Activated CD8-positive, alpha-beta memory T cell treated with anti-CD3 and anti-CD28 coated beads for 4 hours (primary cell): ENCODE data around the gene TSACC.
"Not testable (repeated sequence)": the region's sequence is repeated elsewhere in the genome, so short reads cannot be mapped to it uniquely, and the experiment has no call there.

Source experiments
- DNase-seq, 2 donors: peaks; one replicate each; pipeline ENCODE4 v3.0.0-alpha.2; 2020; ENCODE audit warnings: low read depth in 2 of 2

Gene TSACC

GRCh38 chr1:156338180-156338976, at the start of gene TSACC, which contains the start of gene CCT3:
TSS of gene TSACC (plus strand) at chr1:156338526. CDS start at chr1:156339758, 1,232 bp downstream.
TSS of gene CCT3 (minus strand) at chr1:156338292. CDS start at chr1:156338184, 108 bp downstream.
- DNase-seq = peak; percentile 98

GRCh38 chr1:156289857-156290256, 48.5 kb upstream of the TSACC start:
- no peak for DNase-seq

GRCh38 chr1:156291226-156292061, 46.9 kb upstream of the TSACC start:
- DNase-seq = no peak

DNA sequence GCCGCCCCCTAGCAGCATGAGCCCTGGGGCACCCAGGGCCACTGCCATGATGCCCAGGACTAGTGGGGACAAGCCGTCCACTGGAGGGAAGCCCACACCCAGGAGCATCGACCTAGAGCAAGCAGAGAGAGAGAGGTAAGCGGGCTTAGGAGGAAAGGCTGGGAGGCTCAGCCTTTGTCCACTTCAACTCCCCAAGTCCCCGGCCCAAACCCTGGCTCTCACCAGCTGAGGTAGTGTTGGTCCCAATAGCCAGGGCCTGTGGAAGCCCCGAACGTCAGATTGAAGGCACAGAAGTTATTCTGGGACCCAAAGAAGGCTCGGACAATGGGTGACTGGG, 45.3 kb upstream of the TSACC start:
- DNase-seq = no peak

DNA sequence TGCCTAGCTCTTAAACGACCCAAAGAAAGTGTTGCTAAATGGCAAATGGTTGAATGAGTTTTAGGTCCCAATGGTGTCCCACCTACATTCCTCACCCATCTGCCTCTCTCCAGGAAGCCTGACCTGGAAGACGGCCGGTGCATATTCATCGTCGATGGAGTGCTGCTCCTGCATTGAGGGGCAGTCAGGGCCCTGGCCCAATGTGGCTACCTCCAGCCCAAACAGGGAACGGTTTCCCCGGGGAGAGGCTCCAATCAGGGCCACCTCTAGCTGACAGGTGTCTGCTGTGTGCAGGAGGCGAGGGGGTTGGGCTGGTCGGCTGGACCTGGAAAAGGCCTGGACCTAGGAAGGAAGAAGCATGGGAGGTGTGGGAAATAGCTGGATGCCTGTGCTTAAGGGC, 44.4 kb upstream of the TSACC start:
- DNase-seq = no peak

GRCh38 chr1:156295391-156295947, 42.9 kb upstream of the TSACC start, which contains the start of gene GLMP:
TSS of gene GLMP (minus strand) at chr1:156295679. CDS start at chr1:156295645, 34 bp downstream.
- peak; percentile 4 to 30 for DNase-seq

- DNase-seq = no peak
Measured at GRCh38 chr1:156298852-156299357, 39.4 kb upstream of the TSACC start, which contains the start of gene VHLL. TSS of gene VHLL (minus strand) at chr1:156299307. CDS start at chr1:156299189, 118 bp downstream.

GRCh38 chr1:156303241-156303640, 35.1 kb upstream of the TSACC start:
- DNase-seq = no peak

DNA sequence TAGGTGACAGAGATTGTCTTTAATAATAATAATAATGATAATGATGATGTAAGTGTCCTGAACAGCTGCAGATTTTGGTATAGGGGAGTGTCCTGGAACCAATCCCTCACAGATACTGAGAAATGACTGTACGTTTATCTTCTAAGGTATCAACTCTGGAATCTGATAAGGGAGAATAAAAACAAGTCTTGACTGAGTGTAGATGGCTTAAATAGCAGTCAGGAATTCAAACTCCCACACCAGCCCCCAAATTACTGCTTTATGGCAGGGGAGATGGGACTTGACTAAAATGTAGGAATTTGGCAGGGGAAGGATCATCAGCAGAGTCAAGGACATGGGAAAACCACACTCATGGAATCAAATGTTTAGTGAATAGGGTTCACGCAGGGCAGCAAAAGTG, 33.1 kb upstream of the TSACC start:
- DNase-seq = no peak

DNA sequence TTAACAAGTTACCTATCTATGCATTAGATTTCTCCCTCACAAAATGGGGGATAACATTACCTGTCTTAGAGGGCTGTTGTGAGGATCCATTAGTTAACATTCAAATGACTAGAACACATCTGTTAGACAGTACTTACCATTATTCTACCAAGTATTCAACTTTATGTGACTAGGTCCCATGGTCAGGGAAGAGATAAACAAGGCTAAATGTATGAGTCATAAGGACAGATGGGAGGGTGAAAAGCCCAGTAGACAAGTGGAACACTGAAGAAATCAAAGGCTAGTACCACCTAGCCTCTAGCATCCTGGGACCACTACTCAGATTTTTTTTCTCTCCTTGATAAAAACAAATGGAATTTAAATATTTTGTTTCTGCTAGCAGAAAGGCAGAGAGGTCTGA, 30.2 kb upstream of the TSACC start:
- no peak for DNase-seq

DNA sequence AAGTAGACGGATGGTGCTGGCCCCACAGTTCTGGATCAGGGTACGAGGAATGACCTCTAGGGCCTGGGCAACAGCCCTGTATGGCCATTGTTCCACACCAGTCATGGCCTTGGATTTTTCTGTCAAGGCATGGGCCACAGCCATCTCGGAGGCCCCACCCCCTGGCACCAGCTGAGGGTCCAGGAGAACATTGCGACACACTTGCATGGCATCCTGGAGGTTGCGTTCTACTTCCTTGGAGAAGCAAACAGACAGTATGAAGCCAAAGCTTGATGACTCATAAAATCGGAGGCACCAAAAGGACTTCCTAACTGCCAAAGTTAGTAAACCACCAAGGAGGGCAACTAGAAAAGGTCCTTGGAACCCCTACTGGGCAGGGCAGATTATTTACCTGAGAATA, 27.4 kb upstream of the TSACC start:
- no peak for DNase-seq

- DNase-seq = no peak
Measured at GRCh38 chr1:156316909-156317308, 21.4 kb upstream of the TSACC start.

GRCh38 chr1:156319664-156320063, 18.7 kb upstream of the TSACC start:
- DNase-seq = no peak

GRCh38 chr1:156320560-156320959, 17.8 kb upstream of the TSACC start:
- no peak for DNase-seq

DNA sequence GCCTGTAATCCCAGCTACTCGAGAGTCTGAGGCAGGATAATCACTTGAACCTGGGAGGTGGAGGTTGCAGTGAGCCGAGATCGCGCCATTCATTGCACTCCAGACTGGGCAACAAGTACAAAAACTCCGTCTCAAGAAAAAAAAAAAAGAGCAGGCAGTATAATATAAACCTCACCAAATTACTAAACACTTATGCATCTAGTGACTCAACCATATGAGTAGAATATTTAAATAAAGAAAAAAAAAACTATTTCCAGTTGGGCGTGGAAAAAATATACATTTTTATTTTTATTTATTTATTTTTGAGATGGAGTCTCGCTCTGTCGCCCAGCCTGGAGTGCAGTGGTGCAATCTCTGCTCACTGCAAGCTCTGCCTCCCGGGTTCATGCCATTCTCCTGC, 15.1 kb upstream of the TSACC start:
- DNase-seq = not testable (repeated sequence)

GRCh38 chr1:156336242-156336641, 2.1 kb upstream of the TSACC start:
- DNase-seq = no peak

DNA sequence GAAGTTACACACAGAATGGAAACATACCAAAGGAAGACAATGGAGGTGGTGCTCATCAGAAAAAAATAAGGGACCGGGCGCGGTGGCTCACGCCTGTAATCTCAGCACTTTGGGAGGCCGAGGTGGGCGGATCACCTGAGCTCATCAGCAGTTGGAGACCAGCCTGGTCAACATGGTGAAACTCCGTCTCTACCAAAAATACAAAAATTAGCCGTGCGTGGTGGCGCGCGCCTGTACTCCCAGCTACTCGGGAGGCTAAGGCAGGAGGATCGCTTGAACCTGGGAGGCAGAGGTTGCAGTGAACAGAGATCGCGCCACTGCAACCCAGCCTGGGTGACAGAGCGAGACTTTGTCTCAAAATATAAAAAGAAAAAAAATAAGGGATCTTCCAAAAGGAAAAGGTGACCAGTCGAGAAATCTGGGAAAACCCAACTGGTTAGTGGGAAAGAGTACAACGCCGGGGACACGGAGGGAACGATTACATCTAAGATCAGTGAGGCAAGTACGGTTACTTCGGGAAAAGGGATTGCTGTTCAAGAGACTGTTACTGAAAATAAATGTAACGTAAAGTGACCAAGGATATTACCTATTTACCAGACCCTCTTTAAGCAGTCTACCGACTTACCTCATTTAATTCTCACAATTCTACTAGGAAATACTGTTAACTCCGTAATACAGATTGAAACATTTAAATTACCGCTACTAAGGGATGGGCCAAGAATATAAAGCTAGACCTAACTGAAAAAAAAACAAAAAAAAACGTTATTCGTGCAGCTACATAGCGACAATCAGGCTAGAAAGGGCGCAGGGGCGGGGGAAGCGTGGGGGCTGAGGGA, 1.1 kb upstream of the TSACC start:
- no peak for DNase-seq

GRCh38 chr1:156337888-156338179, 492 bp upstream of the TSACC start:
- no peak for DNase-seq

DNA sequence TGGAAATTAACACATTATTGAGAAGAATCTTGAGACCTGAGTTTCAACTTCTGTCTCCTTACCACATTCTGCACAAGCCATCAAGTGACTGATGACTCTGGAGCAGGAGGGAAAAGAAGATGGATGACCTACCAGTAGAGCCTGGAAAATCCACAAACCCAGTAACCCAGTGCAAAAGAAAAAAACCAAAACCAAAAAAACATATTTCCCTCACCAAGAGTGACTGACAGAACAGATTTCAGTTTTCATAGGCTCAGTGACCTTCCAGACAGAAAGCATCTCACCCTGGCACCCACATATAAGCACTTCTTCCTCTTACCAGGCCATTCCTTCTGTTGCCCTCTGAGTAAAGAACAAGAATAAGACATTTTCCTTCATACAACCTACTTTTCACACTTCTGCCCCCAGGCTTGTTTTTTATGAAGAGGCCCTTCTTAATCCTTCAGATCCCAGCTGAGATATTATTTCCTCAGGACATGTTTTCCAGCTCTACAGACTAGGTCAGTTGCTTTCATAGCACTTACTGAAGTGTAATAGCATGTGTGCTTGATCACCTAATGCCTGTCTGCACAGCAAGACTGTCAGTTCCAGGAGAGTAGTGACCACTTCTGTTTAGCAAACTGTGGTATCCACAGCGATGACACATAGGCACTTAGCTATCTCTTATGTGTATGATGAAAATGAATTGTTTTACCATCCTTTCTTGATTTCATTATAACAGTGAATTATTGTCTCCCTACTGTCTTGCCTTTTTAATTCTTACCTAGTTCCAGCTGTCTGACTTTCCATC, 4.0 kb downstream of the TSACC start:
- no peak for DNase-seq

DNA sequence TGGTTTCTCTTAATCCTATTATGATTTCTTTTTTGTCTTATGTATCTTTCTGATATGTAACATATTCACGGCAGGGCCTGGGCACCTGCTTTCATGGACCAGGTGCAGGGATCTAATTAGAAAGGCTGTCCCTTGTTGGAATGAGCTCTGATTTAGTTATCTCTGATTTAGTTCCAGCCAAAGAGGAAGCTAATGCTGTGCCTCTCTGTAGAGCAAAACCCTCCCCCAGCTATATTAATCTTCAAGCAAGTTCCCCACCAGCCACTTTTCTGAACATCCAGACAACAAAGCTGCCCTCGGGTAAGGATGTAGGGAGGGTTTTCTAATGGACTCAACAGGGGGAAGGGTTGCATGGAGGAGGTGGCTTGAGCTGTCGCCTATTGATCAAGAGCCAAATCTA, 6.1 kb downstream of the TSACC start:
- no peak for DNase-seq

GRCh38 chr1:156346035-156346434, 7.7 kb downstream of the TSACC start:
- not testable (repeated sequence) for DNase-seq
